AML-193 (cell line): Measurements from ENCODE around the gene SLC35A4.
"Not testable (repeated sequence)": the region's sequence is repeated elsewhere in the genome, so short reads cannot be mapped to it uniquely, and the experiment has no call there.

Experiments used
- DNase-seq, 2 experiments: peaks; one replicate each; lab custom pipeline; 2025; lab: John Stamatoyannopoulos, UW

The SLC35A4 gene

DNA sequence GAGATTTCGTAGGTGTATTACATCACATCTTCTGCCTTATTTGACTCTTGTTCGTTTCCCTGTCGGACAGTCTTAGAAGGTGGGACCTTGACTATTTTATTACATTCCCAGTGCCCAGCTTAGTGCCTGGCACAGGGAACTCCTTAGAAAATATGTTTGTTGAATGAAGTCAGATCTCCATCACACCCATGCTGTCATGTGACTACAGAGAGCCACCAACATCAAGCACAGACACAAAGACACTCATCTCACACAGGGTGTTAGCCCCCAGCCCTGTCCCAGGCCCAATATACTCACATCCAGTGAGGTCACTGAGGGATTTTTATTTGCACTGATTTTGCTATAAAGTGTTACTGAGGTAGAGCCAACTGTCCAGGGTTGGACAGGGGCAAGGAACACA lies 6.7 kb upstream of the SLC35A4 start:
- no peak for DNase-seq

DNA sequence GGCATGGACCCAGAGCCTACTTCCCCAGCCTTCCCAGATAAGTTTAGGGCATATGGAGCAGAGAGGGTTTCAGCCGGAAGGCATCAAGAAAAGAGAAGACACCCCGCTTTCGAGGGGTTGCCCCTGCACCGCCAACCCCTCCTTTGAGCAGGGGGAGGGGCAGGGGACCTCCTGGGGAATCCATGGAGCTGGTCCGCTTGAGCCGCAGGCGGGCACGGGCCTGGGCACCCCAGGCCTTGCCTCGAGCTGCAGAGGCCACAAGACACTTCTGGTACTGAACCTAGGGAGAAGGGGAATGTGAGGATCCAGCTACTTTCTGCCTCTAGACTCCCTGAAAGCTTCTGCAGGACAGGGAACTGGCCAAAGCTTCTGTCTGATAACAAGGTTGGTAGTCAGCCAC lies 6.1 kb upstream of the SLC35A4 start:
- no peak for DNase-seq

DNA sequence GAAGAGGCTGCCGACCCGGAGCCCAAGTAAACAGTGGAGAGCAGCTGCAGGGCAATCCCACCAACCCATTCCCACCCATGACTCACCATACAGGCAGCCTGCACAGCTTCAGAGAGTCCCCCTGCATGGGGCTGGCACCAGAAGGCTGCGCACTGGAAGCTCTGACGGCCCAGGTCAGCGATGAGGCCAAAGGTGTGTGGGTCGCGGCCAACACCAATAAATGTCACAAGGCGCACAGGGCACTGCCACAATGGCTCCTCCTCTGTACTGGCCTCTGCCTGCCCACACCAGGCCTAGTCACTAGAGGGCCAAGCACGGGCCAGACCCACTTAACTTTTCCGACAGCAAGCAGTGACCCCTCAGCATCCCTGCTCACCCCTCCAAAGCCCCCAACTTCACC lies 4.4 kb upstream of the SLC35A4 start:
- DNase-seq = no peak

DNA sequence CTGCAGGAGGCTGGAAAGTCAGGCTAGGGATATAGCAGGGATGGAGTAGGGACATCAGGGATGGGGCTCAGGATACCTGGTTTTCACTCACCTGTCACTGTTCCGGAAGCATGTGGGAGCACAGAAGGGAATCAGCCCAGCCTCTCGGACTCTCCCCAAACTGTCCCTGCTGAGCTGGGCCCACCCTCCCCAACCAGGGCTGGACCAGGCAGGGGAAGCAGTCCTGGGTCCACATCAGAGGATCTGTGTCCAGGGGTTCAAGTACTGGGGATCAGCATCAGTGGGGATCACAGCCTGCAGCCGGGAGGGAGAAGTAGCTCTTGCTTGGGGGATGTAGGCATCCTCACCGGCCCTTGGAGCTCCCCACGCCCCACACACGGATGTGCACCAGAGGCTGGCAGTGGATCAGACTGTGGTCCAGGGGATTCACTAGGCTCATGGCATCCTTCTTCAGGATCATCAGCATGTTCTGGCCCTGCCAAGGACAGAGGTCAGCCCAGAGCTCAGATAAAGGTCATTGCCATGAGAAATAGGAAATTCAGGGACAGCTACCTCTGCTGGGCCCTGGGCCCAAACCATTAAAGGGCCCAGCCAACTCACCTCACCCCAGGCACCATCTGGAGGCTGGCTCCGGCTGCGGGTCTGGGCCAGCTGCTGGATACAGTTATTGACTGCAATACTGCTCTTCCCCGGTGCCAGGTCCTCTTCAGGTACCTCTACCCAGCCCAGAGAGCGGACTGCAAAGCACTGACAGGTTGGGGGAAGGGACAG lies 2.7 kb upstream of the SLC35A4 start:
- no peak for DNase-seq

DNA sequence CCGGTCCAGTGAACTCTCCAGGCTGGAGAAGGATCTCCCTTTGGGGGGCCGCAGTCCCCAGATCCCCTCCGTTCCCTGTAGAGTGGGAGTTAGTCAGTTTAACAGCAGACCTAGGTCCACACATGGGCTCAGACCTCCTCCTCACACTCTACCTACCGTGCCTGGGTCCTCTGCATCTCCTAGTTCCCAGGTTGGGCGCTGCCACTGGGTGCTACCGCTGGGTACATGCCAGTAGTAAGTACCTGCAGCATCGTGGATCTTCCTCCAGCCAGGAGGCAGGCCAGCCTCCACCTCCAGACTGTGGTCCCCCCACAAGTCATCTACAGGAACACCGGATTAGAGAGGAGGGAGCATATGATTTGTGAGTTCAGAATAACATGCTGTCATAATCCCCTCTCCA lies 1.0 kb upstream of the SLC35A4 start:
- DNase-seq = no peak

DNA sequence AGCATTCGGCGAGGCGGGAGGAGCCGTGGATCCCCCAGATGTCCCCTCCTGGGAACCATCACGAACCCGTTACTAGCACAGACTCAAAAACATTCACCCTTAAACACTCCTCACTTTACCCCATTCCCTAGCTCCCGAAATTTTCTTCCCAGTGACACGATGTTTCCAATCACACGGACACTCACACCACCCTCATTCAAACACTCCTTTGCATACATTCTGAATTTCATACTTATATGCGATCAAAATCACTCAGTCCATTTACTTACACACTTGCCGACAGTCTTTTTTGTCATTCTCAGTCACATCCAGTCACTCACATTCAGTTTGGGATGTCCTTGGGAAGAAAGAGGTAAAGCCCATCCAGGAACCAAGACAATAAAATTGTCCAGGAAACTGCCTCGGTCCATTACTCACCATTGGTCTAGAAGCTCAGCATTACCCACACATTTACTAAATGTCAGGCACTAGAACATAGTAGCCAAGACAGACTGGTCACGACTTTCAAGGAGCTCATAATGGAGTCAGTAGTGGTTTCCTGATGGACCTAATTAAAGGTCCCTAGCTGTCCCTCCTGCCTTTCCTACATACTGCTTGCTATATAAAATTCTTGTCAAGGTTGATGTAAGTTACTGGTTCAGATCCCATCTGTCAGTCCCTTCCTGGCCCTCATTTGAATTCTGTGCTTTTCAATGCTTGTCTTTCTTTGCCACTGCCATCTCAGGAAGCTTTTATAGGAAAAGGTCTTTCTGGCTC lies 574 bp downstream of the SLC35A4 start:
- DNase-seq = no peak

DNA sequence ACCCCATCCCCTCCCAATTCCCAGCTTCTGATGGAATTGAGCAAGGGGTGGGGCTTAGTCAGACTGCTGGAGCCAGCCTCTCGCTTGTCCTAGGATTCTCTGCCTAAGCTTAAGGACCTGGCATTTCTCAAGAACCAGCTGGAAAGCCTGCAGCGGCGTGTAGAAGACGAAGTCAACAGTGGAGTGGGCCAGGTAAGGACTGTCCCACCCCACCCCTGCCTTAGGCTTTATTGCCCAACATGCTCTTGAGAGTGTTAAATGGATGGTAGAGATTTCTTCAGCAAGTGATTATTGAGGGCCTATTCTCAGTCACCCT lies 1.1 kb downstream of the SLC35A4 start:
- no peak for DNase-seq

DNA sequence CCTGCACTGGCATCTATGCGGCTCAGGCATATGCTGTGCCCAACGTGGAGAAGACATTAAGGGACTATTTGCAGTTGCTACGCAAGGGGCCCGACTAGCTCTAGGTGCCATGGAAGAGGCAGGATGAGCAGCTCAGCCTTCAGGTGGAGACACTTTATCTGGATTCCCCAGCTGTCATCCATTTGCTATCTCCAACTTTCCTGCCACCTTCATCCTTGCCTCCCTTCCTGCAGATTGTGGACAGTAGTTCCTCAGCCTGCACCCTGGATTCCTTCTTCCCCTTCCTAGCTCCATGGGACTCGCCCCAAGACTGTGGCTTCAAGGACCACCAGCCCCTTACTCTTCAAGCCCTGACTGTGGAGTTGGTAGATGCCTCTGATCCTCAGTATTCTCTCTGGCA lies 2.0 kb downstream of the SLC35A4 start:
- DNase-seq = no peak

DNA sequence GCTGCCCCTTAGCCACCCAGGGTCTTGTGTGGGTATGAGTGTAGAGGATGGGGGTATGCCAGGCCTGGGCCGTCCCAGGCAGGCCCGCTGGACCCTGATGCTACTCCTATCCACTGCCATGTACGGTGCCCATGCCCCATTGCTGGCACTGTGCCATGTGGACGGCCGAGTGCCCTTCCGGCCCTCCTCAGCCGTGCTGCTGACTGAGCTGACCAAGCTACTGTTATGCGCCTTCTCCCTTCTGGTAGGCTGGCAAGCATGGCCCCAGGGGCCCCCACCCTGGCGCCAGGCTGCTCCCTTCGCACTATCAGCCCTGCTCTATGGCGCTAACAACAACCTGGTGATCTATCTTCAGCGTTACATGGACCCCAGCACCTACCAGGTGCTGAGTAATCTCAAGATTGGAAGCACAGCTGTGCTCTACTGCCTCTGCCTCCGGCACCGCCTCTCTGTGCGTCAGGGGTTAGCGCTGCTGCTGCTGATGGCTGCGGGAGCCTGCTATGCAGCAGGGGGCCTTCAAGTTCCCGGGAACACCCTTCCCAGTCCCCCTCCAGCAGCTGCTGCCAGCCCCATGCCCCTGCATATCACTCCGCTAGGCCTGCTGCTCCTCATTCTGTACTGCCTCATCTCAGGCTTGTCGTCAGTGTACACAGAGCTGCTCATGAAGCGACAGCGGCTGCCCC lies 2.6 kb downstream of the SLC35A4 start:
- DNase-seq = no peak

DNA sequence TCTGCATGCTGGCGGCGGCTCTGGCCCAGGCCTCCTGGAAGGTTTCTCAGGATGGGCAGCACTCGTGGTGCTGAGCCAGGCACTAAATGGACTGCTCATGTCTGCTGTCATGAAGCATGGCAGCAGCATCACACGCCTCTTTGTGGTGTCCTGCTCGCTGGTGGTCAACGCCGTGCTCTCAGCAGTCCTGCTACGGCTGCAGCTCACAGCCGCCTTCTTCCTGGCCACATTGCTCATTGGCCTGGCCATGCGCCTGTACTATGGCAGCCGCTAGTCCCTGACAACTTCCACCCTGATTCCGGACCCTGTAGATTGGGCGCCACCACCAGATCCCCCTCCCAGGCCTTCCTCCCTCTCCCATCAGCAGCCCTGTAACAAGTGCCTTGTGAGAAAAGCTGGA lies 3.2 kb downstream of the SLC35A4 start:
- no peak for DNase-seq

DNA sequence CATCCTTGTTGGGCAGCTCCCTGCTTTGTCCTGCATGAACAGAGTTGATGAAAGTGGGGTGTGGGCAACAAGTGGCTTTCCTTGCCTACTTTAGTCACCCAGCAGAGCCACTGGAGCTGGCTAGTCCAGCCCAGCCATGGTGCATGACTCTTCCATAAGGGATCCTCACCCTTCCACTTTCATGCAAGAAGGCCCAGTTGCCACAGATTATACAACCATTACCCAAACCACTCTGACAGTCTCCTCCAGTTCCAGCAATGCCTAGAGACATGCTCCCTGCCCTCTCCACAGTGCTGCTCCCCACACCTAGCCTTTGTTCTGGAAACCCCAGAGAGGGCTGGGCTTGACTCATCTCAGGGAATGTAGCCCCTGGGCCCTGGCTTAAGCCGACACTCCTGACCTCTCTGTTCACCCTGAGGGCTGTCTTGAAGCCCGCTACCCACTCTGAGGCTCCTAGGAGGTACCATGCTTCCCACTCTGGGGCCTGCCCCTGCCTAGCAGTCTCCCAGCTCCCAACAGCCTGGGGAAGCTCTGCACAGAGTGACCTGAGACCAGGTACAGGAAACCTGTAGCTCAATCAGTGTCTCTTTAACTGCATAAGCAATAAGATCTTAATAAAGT lies 3.9 kb downstream of the SLC35A4 start:
- DNase-seq = no peak

DNA sequence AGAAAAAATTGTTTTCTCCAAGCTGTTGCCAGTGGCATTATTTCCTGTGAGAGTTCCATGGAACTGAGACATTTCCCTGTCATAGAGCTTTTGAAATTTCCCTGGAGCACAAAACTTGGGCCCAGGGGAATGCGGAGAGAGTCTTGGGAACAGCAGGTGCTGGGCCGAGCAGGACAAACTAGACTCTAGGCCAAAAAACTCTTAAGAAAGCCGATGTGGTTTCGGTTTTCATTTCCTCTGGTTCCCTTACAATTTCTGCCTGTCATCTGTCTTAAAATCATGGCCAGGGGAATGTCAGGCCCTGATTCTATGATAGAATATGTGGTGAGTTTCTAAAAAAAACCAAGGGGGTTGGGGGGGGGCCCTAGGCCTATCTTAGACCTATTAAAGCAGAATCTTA lies 4.6 kb downstream of the SLC35A4 start:
- DNase-seq = no peak

DNA sequence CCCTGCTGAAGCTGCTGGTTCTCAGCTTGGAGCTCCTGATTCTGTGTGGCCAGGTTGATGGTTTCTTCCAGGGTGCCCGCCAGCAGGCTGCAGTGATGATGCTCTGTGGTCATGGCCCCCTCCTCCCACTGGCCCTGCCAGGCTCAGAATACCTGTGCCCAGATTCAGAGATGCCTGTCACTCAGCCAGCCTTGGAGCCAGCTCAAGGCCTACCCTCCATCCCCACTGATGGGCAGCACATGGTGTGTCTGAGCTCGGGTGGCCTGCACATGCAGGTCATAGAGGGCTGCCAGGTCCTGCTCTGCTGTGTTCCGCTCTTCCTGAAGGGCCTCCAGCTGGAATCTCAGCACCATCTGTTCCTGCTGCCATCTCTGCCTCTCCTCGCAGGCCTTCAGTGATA lies 5.4 kb downstream of the SLC35A4 start:
- DNase-seq = no peak

DNA sequence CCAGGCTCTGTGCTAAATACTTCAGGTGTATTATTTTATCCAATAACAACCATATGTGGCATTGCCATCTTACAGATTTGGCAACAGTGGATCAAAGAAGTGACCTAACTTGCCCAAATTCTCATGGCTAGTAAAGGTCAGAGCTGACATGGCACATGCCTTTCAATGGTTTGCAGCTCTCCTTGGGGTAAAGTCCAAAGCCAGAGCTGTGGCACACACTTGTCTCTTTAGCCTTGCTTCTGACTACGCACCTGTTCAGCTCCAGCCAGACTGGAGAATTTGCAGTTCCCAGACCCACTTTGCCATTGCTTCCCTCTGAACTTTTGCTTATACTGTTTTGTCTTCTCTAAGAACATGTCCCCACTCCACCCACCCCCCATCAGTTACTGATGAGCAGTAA lies 5.9 kb downstream of the SLC35A4 start:
- DNase-seq = no peak

DNA sequence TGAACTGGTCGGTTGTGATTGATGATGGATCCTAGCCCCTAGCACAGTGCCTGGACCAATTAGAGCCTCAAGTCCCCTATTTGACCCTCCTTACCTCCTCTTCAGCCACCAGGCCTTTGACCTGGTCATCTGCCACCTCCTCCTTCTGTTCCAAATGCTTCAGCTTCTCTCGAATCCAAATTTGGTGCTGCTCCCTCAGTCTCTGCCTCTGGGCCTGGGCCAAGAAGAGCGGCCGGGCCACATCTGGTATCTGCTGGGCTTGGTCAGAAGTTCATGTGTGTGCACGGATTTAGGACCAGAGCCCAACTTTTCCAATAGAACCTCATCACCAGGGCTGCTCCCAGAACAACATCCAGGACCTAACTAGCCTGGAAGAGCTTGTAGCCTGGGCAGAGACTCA lies 6.5 kb downstream of the SLC35A4 start:
- DNase-seq = no peak

DNA sequence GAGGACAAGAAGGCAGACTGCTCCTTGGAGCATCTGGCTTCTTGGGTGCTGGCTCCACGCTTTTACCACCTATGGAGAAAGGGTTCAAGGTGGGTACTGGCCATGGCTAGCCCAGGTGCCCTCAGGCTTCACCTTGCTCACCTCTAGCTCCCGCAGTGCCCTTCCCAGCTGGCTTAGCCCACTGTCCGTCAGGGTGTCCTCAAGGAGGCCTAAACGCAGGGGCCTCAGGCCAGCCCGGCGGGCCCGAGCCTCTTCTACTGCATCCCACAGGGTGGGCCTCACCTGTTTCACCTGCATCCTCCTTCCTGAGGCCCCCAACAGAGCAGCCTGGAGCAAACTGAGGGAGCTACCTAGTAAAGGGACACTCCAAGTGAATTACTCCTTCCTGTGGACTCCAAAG lies 9.1 kb downstream of the SLC35A4 start:
- DNase-seq = no peak

DNA sequence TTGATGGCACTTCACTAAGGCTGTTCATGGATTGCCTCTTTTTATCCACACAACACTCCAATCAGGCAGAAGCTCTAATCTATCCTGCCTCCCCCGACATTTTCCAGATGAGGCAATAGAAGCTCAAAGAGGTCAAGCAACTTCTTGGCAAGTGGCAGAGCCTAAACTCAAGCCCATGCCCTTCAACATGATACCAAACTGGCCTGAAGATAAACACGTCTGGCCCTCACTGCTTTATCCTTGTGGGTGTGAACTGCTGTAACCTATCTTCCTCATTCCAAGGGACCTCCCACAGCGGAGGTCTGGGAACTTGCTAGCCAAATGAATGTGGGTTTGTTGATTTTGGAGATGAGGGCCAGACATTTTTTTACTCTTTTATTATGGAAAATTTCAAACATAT lies 9.5 kb downstream of the SLC35A4 start:
- DNase-seq = no peak

DNA sequence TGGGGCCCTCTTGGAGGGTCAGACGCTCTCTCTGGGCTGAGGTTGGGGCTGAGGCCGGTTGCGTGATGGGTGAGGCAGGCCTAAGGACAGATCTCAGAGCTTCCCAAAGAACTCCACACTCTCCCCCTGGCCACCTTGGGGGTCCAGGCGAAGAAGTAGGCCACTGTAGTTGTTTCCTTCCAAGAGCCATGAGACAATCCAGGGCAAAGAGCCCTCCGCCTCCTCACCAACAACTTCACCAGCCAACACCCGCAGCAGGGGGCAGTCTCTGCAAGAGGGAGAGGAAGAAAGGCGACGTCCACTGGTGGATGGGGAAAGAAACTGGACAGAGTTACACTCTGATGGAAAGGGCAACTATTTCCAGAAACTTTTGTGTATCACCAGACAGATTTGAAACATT lies 10.7 kb downstream of the SLC35A4 start:
- peak; percentile 60 to 62 for DNase-seq

DNA sequence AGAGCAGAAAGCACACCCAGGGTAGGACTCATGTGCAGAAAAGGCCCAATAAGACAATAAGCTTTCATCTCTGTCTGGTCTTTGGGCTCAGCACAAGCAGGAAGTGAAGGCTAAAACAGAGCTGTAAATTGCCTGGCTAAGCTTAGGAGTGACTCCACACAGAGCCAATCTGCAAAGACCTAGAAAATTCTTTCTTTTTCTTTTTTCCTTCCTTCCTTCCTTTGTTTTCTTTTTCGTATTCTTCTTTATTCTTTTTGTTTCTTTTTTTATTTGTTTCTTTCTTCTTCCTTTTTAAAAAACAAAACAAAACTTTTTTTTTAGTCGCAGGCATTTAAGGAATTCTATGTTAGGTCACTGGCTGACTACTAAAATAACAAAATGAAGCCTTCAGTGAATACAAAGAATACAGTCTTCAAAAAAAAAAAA lies 12.2 kb downstream of the SLC35A4 start:
- DNase-seq = no peak

DNA sequence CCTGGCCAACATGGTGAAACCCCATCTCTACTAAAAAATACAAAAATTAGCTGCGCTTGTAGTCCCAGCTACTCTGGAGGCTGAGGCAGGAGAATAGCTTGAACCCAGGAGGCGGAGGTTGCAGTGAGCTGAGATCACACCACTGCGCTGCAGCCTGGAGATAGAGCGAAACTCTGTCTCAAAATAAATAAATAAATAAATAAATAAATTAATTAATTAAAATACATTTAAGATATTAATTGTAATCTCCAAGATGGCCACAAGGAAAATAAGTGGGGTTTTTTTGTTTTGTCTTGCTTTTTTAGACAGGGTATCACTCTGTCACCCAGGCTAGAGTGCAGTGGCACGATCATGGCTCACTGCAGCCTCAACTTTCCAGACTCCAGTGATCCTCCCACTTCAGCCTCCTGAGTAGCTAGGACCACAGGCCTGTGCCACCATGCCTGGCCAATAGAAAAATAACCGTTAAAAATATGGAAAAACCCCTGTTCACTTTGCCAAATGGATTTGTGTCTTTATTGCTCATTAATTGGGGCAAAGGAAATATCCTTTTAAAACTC lies 14.6 kb downstream of the SLC35A4 start:
- not testable (repeated sequence) for DNase-seq

DNA sequence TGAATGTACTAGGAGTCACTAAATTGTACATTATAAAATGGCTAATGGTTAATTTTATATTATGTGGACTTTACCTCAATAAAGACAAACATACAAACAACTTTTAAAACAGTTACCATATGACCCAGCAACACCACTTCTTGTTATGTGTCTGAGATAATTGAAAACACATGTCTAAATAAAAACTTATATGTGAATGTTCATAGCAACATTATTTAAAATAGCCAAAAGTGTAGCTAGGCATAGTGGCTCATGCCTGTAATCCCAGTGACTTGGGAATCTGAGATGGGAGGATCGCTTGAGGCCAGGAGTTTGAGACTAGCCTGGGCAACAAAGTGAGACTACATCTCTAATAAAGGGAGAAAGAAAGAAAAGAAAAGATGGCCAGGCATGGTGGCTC lies 22.9 kb downstream of the SLC35A4 start:
- no peak for DNase-seq

DNA sequence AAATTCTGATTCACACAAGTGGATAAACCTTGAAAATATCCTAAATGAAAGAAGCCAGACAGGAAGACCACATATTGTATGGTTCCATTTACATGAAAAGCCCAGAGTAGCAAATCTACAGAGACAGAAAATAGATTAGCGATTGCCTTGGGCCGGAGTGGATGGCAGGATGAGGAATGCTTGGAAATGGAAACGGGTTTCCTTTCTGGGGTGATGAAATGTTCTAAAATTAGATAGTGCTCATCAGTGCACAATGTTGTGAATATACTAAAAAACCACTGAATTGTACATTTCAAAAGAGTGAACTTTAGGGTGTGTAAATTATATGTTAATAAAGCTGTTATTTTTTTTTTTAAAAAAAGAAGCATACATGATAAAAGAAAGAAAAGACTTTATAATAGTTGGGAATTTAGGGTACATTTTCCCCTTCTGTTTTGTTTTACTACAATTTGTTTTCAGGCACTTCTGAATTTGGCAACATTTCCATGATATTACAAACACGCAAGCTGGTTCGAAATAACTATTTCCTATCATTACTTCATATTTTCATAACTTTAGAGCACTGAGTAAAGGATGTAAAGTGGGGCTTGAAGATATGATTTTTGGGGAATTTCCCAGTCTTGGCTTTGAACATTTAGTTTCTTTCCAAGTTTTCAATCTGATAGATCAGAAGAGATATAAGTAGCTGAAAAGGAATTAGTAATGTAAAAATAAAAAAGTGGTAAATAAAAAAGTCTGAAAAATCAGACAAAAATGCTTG lies 23.9 kb downstream of the SLC35A4 start:
- no peak for DNase-seq
